GM12891 (cell line): Measurements from ENCODE around the gene CFAP45.

ENCODE experiments used
- POLR2A ChIP-seq: IDR thresholded peaks from 2 replicates; pipeline ENCODE4 v1.6.1; 2011; ENCODE audit warnings: low read depth, low read length, control low read depth
- POLR2AphosphoS5 ChIP-seq: IDR thresholded peaks from 2 replicates; pipeline ENCODE4 v1.6.1; 2011; ENCODE audit warnings: low read depth, low read length, control low read depth
- SPI1 ChIP-seq: IDR thresholded peaks from 2 replicates; pipeline ENCODE4 v1.6.1; 2011; ENCODE audit warnings: low read depth, low read length, control low read depth
- TAF1 ChIP-seq: IDR thresholded peaks from 2 replicates; pipeline ENCODE4 v1.6.1; 2011; ENCODE audit warnings: low read depth, low read length, control low read depth

DNA sequence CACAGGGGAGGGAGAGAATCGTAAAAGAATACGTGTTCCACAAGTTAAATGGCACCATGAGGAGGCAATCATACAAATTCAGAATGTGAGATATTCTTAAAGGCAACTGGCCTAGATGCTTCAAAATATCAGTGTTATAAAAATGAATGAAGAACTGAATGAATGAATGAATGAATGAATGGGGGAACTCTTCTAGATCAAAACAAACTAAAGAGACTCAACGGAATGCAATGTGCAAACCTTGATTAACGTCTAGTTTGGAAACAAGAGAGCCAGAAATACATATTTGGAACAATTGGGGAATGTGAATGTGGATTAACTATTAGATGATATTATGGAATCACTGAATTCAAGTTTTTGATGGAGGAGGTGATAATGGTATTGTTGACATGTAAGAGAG lies 16.8 kb downstream of the CFAP45 start:
- TF ChIP-seq POLR2A, result no peak
- TF ChIP-seq POLR2AphosphoS5, result no peak
- no peak for TF ChIP-seq TAF1
- no peak for TF ChIP-seq SPI1
